Hematopoietic multipotent progenitor cell (in vitro differentiated cells): ENCODE results near the gene TUBA4A. TPM values are rescaled to one million over a fixed set of nuclear protein-coding genes. Genes with fewer than 3 reads are reported as not detected.
A peak's percentile ranks its signal among the peaks of the same experiment; 100 is the strongest.
"Not testable (repeated sequence)": the region's sequence is repeated elsewhere in the genome, so short reads cannot be mapped to it uniquely, and the experiment has no call there.

Experiments used
- DNase-seq, 3 donors: peaks; one replicate each; pipeline ENCODE4 v3.0.0-alpha.2; 2011 to 2015; ENCODE audit warnings: low read depth in 2 of 3, low spot score in 2 of 3
- total RNA-seq: library from RNA; depleted of rRNA; stranded (reverse); fragments of >200 nt; gene quantifications from one replicate; pipeline ENCODE4 v1.2.3, GENCODE V29; 2012

Gene TUBA4A
- total RNA-seq, 1 donor = 22.9 TPM

DNA sequence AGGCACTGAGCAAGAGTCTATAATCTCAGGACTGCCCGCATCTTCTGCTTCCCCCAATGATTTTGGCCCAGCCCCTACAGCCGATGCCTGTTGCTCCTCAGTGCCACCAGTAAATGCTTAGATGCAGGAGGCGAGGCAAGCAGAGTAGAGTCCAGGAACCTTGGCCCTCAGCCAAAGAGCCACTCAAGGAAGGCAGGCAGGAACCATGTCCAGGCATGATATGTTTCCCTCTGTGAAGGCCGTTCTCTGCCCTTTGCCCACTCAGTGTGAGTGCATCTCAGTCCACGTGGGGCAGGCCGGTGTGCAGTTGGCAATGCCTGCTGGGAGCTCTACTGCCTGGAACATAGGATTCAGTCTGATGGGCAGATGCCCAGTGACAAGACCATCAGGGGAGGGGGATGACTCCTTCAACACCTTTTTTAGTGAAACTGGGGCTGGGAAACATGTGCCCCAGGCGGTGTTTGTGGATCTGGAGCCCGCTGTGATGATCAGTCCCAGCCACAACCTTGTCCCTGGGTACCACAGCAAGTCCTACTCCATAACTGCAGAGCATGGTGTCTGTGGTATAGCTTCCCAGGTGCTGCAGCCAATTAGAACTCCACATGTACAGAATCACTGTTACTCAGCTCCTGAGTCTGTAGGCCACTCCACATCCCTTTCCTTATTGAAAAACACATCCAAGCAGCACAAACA is 15.8 kb upstream of the TUBA4A start:
- DNase-seq = no peak

DNA sequence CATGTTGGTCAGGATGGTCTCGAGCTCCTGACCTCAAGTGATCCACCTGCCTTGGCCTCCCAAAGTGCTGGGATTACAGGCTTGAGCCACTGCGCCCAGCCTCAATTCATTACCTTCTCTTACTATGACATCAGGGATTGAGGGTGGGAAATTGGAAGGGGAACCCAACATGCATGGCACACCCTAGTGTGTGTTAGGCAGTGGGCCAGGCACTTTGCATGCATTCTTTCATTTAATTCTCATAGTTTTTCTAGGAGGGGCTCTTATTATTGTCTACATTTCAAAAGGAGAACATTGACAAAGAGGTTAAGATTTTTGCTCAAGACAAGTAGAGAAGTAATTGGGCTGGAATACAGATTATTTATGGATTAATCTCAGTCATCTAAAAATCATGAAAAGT is 14.6 kb upstream of the TUBA4A start:
- no peak for DNase-seq

DNA sequence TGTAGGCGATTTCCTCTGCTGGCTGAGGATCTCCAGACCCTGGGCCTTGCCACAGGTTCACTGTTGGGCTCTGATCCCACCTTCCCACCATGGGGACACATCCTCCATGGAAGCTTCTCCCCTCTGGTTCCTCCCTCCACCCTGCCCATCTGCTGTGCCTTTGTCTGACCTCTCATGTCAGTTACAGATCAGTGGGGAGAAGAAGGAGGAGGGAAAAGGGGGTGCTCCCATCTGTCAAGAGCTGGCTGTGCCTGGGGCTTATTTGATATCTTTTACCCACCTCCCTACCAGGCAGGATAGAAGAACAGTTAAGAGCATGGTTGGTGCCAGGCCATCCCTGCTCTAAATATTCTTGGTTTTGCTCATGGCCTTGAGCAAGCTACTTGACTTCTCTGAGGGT is 13.2 kb upstream of the TUBA4A start:
- no peak for DNase-seq

DNA sequence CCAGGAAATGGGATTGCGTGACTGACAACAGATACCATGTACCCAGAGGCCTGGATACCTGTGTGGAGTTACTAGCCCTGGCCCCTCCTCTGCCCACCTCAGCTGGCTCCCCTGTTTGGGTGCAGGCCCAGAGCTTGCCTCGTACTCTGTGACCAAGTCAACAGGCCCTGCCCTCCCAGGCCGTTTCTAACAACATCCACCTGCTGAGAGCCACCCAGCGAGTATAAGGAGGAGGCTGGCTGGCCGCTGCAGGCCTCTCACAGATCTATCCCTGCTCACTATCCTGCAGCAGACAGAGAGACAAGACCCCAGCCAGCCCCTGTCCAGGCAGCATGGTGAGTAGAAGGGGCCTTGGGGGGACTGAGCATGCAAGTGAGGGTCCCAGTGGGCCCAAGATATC is 12.5 kb upstream of the TUBA4A start:
- DNase-seq = no peak

DNA sequence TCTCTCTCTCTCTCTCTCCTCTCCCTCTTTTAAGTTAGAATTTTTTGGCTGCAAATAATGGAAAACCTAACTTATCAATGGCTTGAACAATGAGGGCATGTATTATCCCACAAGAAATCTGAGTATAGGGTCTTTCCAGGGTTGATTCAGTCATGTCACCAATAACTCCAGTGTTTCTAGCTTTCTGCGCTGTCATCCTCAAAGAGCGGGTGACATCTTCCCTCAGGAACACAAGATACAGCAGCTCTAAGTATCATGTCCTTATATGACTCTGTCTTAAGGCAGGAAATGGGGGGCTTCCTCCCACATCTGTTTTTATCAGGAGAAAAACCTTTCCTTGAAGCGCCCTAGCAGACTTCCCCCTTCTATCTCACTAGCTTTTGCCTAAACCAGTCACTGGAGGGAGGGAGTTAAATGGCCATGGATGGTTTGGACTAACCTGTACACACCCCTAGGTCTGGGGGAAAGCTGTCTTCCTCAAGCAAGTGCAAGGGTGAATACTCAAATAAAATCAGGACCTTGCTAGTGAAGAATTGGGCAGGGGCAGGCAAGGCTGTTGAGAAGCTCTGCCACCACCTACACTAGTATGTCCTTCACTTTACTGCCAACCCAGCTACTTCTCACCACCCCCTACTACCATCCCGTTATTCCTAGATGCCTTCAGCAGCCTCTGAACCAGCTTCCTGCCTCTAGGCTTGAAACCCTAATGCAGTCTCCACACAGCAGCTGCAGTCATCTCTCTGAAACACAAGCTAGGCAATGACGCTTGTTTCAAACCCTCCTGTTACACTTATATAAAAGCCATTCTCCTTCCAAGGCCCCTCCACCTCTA is 7.5 kb upstream of the TUBA4A start:
- DNase-seq = no peak

DNA sequence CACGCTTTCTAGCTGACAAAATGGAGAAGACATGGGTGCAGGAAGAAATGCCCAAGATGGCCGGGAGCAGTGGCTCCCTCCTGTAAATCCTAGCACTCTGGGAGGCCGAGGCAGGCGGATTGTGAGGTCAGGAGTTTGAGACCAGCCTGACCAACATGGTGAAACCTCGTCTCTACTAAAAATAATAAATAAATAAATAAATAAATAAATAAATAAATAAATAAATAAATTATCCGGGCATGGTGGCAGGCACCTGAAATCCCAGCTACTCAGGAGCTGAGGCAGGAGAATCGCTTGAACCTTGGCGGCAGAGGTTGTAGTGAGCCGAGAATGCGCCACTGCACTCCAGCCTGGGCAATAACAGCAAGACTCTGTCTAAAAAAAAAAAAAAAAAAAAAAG is 5.2 kb upstream of the TUBA4A start:
- not testable (repeated sequence) for DNase-seq

DNA sequence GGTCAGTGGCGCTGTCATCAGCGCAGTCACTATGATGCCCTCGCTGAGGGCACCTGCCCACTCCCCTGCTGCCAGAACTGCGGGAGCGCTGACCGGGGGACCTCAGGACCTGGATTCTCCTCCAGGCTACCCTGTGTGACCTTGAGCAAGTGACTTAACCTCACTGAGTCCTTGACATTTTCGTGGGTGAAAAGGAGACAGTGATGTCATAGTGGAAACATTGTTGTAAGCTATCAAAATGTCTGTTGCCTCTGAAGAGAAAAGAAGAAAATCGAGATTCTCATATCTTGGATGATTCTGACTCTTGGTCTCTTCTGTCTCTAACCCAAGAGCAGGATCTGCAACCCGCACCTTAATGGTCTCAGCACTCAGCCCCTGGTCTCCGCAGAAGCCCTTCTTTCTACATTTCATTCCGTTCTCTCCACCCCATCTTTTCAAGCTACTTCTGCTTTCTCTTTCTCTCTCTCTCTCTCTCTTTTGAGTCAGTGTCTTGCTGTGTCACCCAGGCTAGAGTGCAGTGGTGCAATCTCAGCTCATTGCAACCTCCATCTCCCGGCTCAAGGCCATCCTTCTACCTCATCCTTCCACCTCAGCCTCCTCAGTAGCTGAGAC is 978 bp upstream of the TUBA4A start:
- DNase-seq = peak in 2 of 3 donors; percentile 62 to 74

DNA sequence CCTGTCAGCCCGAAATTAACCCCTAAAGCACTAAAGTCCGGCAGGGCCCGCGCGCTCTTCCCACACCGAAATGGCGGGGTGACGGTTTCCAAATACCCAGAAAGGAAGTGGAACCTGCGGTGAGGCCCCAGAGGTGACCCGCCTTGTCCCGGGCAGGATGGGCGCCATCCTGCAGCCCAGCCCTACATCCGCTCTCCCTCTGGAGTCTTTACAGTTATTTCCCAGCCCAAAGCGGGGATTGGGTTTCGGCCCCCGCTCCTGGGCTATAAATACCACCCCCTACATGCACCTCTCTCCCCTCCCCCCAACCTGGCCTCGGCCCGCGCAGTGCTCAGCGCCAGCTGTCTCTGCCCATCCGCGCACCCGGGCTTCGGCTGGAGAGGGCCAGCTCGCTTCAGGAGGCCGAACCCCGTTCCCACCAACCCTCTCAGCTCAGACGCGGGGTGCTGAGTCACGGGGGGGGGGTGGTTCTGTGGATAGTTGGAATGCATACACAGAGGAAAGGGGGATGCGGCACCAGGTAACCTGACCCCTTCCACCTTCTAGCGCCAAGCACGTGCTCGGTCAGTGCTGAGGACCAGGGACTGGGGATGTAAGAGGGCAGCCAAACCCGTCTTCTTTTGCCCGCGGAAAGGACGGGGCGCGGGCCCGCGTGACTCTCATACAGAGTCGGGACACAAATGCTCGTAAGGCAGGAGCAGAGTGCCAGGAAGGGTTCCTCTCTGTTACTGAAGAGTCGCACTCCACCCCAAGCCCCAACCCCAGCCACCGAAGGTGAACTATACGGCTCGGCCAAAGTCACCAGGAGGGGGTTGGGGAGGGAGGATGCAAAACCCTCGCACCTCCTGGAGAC is 592 bp downstream of the TUBA4A start, which contains the start of gene TUBA4B:
Gene TUBA4B (plus strand): TSS at position 344 of the 853 bp plus-strand sequence. CDS start 165 bp downstream, at position 509.
- peak in 2 of 3 donors; percentile 21 to 27 for DNase-seq

DNA sequence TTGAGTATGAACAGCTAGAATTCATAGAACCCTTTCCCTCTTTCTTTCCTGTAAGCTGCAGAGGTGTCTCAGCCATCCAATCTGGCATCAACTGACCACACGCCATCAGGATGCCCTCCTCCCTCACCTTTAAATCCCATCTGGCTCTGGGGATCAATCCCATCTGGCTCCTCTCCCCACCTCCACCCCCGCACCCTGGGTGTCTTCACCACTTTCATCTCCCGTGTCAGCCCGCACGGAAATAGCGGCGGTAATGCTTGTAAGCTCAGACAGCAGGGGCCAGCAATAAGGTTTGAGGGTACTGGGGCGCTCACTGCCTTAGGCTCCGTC is 1.2 kb downstream of the TUBA4A start:
- no peak for DNase-seq

DNA sequence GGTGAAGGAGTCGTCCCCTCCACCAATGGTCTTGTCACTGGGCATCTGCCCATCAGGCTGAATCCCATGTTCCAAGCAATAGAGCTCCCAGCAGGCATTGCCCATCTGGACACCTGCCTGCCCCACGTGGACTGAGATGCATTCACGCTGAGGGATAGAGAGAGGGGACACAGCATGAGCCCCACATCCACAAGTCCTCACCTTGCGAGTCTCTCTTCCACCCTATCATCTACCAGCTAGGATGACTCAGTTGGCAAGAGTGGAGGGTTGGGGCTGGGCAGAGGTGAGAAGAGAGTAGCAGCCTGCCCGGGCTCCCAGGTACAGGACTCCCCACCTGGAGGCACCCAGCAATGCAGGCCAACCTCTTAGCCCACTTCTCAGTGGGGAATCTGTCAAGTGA is 1.6 kb downstream of the TUBA4A start:
- DNase-seq = no peak

DNA sequence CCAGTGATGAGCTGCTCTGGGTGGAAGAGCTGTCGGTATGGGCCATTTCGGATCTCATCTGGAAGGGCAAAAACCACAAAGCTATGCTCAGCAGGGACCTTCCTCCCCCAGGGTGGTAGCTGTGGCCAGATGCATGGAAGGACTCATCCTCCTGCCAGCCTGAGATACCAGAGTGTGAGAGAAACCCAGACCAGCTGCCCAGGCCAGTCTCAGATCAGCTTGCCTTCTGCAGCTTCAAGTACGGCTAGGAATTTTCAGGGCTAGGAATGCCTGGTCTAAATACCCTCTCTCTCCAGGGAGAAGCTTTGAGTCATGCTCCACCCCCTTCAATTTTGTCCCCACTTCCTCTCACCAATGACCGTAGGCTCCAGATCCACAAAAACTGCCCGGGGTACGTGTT is 2.1 kb downstream of the TUBA4A start:
- no peak for DNase-seq

DNA sequence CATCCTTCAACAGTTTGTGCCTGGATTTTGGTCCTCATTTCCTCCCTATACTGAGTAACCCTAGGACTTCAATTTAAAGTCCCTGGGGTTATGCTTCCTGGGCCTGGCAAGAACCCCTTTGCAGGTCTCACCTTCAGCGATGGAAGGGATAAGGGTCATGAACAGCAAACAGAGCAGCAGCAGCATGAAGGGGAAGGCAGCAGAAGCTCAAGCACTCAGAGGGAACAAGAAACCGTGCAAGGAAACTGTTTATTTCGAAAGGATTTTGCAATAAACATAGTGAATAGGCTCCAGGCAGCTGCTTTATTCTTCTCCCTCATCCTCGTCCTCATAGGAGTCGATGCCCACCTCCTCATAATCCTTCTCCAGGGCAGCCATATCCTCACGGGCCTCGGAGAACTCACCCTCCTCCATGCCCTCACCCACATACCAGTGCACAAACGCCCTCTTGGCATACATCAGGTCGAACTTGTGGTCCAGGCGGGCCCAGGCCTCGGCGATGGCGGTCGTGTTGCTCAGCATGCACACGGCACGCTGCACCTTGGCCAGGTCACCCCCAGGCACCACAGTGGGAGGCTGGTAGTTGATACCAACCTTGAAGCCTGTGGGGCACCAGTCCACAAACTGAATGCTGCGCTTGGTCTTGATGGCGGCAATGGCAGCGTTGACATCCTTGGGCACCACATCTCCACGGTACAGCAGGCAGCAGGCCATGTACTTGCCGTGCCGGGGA is 3.5 kb downstream of the TUBA4A start:
- no peak for DNase-seq

DNA sequence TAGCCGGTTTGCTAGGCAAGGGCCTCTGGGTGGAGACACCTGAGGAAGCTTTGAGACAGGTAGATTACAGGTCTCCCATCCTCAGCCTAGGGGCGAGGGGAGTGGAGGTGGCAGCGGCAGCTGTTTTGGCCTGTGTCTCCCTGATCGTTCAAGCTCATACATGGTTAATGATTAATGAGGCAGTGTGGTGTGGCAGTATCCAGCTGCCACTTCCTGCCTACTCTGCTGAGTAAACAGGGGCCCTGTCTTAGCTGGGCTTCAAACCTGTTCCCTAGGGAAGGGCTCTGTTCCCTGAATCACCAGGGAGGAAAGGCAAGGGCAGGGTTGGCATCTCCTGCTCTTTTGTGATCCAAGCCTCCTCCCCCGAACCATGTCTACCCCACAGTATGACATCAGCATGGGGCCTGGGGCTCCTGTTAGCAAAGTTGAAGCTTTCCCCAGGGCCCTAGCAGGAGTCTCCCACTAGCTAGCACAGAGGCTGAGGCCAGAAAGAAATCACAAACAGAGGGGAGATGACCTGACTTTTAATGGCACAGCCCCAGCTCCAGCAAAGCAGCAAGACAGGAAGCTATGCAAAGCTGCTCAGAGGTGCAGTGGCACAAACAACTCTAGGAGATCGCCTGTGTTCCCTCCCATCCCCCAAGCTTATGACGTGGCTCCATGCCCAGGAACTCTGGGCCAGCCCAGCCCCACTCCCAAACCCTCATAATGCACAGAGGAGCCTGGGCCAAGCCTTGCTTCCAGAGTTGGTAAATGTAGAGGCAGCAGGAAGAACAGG is 4.3 kb downstream of the TUBA4A start:
- DNase-seq = peak in 2 of 3 donors; percentile 28 to 44

DNA sequence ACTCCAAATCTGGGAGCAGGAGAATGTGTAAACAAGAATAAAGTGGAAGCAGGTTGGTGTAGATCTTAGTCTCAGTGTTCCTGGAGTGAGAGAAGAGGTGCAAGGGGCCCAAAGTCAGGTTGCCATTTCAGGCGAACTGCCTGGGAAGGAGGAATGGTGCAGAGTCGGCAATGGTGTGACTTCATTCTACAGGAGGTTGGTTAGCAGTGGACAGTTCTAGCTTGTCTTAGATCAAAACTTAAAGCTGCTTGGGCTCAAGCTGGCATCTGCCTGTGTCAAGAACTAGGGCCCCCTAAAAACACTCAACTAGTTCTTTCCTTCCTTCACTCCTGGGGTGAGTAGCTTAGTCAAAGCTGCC is 4.9 kb downstream of the TUBA4A start:
- DNase-seq = no peak

DNA sequence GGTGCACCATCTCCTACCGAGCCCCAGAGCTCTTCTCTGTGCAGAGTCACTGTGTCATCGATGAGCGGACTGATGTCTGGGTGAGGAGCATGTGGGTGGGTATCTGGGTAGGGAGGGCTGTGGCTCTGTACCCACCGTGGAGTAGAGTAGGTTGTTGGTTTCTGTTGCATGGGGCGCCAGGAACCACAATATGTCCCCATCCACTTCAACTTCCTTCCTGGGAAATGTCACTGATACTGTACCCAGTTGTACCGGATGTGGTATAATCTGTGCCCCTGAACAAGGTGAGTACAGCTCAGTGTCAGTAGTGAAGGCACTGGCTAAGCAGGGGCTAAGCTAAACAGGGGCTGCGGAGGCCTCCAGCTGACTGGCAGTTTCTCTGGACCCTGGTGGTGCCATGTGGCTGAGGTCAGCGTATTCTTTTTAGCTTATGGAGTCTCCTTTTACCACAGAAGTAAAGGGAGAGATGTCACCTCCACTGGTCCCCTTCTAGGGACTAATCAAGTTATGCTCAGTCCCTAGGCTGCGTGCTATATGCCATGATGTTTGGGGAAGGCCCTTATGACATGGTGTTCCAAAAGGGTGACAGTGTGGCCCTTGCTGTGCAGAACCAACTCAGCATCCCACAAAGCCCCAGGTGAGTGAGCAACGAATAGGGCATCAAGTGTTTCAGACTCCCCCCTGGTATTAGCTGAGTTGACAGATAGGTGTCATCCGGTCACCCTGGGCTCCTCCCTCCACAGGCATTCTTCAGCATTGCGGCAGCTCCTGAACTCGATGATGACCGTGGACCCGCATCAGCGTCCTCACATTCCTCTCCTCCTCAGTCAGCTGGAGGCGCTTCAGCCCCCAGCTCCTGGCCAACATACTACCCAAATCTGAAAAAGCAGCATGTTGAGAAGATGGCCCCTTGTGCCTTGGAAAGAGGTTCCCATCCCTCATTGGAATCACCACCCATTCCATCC is 5.8 kb downstream of the TUBA4A start:
- peak in 2 of 3 donors; percentile 35 to 67 for DNase-seq

DNA sequence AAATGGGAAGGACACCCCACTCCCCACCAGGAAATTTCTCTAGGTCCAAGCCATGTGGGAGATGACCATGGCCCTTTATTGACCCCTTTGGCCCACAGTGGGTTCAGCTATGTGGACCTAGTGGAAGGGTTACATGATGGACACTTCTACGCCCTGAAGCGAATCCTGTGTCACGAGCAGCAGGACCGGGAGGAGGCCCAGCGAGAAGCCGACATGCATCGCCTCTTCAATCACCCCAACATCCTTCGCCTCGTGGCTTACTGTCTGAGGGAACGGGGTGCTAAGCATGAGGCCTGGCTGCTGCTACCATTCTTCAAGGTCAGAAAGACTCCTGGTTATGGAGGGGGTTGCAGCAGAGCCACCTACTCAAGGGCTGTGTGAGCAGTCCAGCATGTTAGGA is 7.2 kb downstream of the TUBA4A start:
- no peak for DNase-seq

DNA sequence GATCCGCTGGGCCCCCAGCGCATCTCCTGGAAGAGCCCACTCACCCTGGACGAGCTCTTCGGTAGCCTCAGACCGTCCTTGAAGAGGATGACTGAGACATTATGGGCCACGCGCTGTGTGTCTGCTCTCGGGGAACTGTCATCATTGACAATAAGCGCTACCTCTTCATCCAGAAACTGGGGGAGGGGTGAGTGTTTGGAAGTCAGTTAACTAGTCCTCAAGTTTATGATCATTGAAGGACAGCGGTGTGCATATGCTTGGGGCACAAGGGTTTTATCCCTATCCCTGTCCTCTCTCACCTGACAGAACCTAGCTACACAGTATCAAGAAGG is 7.9 kb downstream of the TUBA4A start:
- DNase-seq = no peak

DNA sequence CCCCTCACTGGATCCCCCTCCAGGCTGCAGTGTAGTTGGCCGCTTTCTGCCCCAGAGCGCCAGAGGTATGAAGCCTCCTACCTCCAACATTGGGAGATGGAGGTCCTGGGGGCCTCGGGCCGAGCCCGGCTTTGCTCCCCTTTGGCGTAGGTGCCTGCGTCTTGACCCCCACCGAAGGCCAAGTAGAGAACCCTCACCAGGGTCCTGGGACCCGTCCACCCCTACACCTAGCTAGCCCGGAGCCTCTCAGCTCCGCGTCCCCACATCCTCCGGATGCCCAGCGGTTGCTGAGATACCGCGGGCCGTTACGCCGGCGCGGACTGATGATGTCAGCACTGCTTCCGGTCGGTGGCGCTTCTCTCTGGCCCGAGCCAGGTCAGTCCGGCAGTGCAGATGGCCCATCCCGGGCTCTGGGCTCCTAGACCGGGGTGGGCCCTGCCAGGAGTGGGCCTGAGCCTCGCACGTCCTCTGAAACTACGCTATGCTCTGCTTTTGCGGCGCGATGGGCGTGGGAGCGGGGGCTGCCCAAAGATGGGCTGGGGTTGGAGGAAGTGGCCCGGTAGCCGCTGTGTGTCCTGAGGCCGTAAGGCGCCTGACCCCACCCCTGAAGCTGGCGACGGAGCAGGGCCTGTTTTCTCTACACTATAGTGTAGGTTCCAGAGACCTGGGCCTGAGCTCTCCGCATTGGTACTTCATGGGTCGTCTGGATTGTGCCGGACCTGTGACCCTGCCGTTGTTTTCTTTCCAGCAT is 8.4 kb downstream of the TUBA4A start, which contains the start of the genes GLB1L and STK16:
Gene GLB1L (minus strand): TSS at position 297 of the 751 bp plus-strand sequence. CDS start 1,871 bp downstream, outside the sequence.
Gene STK16 (plus strand): TSS at position 332 of the 751 bp plus-strand sequence. CDS start 521 bp downstream, outside the sequence.
- DNase-seq = peak; percentile 75 to 92 (median 91)
